Measurements from ENCODE around the gene IKZF5.

DNA sequence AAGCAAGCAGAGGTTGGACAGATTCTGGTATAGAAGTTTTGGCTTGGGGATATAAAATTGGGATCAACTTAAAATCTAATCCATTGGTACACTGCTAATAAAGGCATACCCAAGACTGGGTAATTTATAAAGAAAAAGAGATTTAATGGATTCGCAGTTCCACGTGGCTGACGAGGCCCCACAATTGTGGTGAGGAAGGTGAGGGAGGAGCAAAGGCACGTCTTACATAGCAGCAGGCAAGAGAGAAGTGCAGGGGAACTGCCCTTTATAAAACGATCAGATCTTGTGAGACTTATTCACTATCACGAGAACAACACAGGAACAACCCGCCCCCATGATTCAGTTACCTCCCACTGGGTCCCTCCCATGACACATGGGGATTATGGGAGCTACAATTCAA is 9.9 kb upstream of the IKZF5 start:
- TF ChIP-seq, protein P1, sequence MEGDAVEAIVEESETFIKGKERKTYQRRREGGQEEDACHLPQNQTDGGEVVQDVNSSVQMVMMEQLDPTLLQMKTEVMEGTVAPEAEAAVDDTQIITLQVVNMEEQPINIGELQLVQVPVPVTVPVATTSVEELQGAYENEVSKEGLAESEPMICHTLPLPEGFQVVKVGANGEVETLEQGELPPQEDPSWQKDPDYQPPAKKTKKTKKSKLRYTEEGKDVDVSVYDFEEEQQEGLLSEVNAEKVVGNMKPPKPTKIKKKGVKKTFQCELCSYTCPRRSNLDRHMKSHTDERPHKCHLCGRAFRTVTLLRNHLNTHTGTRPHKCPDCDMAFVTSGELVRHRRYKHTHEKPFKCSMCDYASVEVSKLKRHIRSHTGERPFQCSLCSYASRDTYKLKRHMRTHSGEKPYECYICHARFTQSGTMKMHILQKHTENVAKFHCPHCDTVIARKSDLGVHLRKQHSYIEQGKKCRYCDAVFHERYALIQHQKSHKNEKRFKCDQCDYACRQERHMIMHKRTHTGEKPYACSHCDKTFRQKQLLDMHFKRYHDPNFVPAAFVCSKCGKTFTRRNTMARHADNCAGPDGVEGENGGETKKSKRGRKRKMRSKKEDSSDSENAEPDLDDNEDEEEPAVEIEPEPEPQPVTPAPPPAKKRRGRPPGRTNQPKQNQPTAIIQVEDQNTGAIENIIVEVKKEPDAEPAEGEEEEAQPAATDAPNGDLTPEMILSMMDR (IDR thresholded peaks at IDR 0.05; ENCODE audit: low read length): no peak
- TF ChIP-seq EZH2 (IDR thresholded peaks at IDR 0.05; ENCODE audit: borderline replicate concordance, low read length): no peak

Data from OCI-LY1 (cell line).